H1 (cell line): ENCODE measurements around the gene CCDC120. TPM values are rescaled to one million over a fixed set of nuclear protein-coding genes. Genes with fewer than 3 reads are reported as not detected.

Source experiments
- CTCF ChIA-PET: fragments of 300-600 bp; sonication (Branson Sonifier 250); formaldehyde crosslinking; loops from one replicate; lab custom pipeline; 2021; ENCODE audit not compliant: partially characterized antibody; lab: Charles Lee
- POLR2A ChIA-PET: fragments of 300-600 bp; sonication (Branson Sonifier 250); formaldehyde crosslinking; loops from one replicate; lab custom pipeline; 2021; ENCODE audit warnings: inconsistent platforms; ENCODE audit not compliant: partially characterized antibody; lab: Charles Lee
- DNase-seq, 2 experiments: peaks; one replicate each; pipeline versions ENCODE4 v3.0.0 to v3.0.0-alpha.2; 2010 to 2022; ENCODE audit warnings: low spot score in 2 of 2, low read depth in 1 of 2, mixed read lengths in 1 of 2
- FAIRE-seq: peaks from 2 replicates; lab custom pipeline; 2011; peaks lifted over from hg19 to GRCh38; lab: Jason Lieb, UNC
- H2AFZ ChIP-seq: 2 replicates; pipeline ENCODE4 v1.8.1; 2012; ENCODE audit warnings: low read length, inconsistent platforms
- H2AK5ac ChIP-seq: 2 replicates; pipeline ENCODE4 v1.6.1; 2013; ENCODE audit warnings: low read depth, low read length
- H2BK120ac ChIP-seq: replicated peaks from 2 replicates; pipeline ENCODE3; 2013; ENCODE audit warnings: low read depth, low read length, inconsistent platforms
- H2BK12ac ChIP-seq: 2 replicates; pipeline ENCODE4 v1.6.1; 2013; ENCODE audit warnings: low read depth, low read length
- H2BK15ac ChIP-seq: 2 replicates; pipeline ENCODE4 v1.6.1; 2013; ENCODE audit warnings: low read length
- H2BK20ac ChIP-seq: 2 replicates; pipeline ENCODE4 v1.6.1; 2013; ENCODE audit warnings: low read length
- H2BK5ac ChIP-seq: 2 replicates; pipeline ENCODE4 v1.6.1; 2013; ENCODE audit warnings: low read depth, low read length
- H3K14ac ChIP-seq: 2 replicates; pipeline ENCODE4 v1.6.1; 2013; ENCODE audit warnings: inconsistent platforms; ENCODE audit not compliant: insufficient read length
- H3K18ac ChIP-seq: 2 replicates; pipeline ENCODE4 v1.6.1; 2013; ENCODE audit warnings: low read length; ENCODE audit errors: extremely low read depth
- H3K23ac ChIP-seq: 2 replicates; pipeline ENCODE4 v1.6.1; 2013; ENCODE audit warnings: inconsistent platforms; ENCODE audit not compliant: insufficient read length
- H3K23me2 ChIP-seq: 2 replicates; pipeline ENCODE4 v1.6.1; 2013; ENCODE audit warnings: low read depth, low read length
- H3K27ac ChIP-seq: 2 replicates; pipeline ENCODE4 v1.6.1; 2011; ENCODE audit warnings: low read depth, low read length, inconsistent platforms
- H3K27me3 ChIP-seq, 4 experiments: replicated peaks in 1 of 4; 1 replicate in 1 of 4; 2 replicates in 3 of 4; pipeline versions ENCODE4 v1.6.1 to v1.8.1; 2011 to 2013; ENCODE audit warnings: low read length in 3 of 4, mild to moderate bottlenecking in 3 of 4, inconsistent platforms in 2 of 4, mixed read lengths in 2 of 4, moderate library complexity in 1 of 4; ENCODE audit not compliant: control insufficient read depth in 3 of 4, insufficient read depth in 3 of 4; ENCODE audit errors: extremely low read depth in 1 of 4
- H3K36me3 ChIP-seq, 4 experiments: 2 replicates each; pipeline versions ENCODE4 v1.6.1 to v1.8.1; 2011 to 2013; ENCODE audit warnings: mild to moderate bottlenecking in 4 of 4, low read length in 3 of 4, moderate library complexity in 2 of 4, control low read depth in 1 of 4, inconsistent platforms in 1 of 4; ENCODE audit not compliant: insufficient read depth in 4 of 4, control insufficient read depth in 2 of 4
- H3K4ac ChIP-seq: replicated peaks from 2 replicates; pipeline ENCODE3; 2013; ENCODE audit warnings: low read length, low read depth, mixed read lengths, inconsistent platforms; ENCODE audit not compliant: insufficient read length
- H3K4me1 ChIP-seq, 4 experiments: replicated peaks in 1 of 4; 1 replicate in 1 of 4; 2 replicates in 3 of 4; pipeline versions ENCODE4 v1.6.1 to v1.8.1; 2011 to 2013; ENCODE audit warnings: low read length in 3 of 4, inconsistent platforms in 2 of 4, mixed read lengths in 1 of 4; ENCODE audit not compliant: insufficient read depth in 4 of 4, control insufficient read depth in 3 of 4
- H3K4me2 ChIP-seq, 2 experiments: 2 replicates each; pipeline versions ENCODE4 v1.6.1 to v1.8.1; 2011 to 2013; ENCODE audit warnings: low read depth in 2 of 2, low read length in 2 of 2, control low read depth in 1 of 2, inconsistent platforms in 1 of 2, mild to moderate bottlenecking in 1 of 2; ENCODE audit not compliant: insufficient read depth in 1 of 2
- H3K4me3 ChIP-seq, 4 experiments: fragments of 200-600, 300-600 bp in 1 of 4; sonication (generic), shearing (Covaris generic), sonication (Bioruptor Twin) in 1 of 4; 2 replicates each; pipeline versions ENCODE4 v1.5.1 to v1.8.1; 2011 to 2016; ENCODE audit warnings: low read length in 4 of 4, low read depth in 3 of 4, control low read depth in 2 of 4, inconsistent platforms in 2 of 4, mild to moderate bottlenecking in 2 of 4, mixed read lengths in 1 of 4, moderate library complexity in 1 of 4; ENCODE audit not compliant: insufficient read depth in 2 of 4; ENCODE audit errors: extremely low read depth in 1 of 4
- H3K56ac ChIP-seq: replicated peaks from 2 replicates; pipeline ENCODE3; 2013; ENCODE audit warnings: low read depth, mild to moderate bottlenecking, mixed read lengths, low read length, inconsistent platforms; ENCODE audit not compliant: insufficient read length
- H3K79me1 ChIP-seq: 2 replicates; pipeline ENCODE4 v1.6.1; 2013; ENCODE audit warnings: low read depth, low read length, control low read depth
- H3K79me2 ChIP-seq, 2 experiments: 2 replicates each; pipeline versions ENCODE4 v1.6.1 to v1.8.1; 2012 to 2013; ENCODE audit warnings: low read length in 2 of 2, mild to moderate bottlenecking in 2 of 2, inconsistent platforms in 1 of 2; ENCODE audit not compliant: insufficient read depth in 2 of 2, control insufficient read depth in 1 of 2
- H3K9ac ChIP-seq, 4 experiments: replicated peaks in 1 of 4; 1 replicate in 1 of 4; 2 replicates in 3 of 4; pipeline versions ENCODE4 v1.6.1 to v1.8.1; 2011 to 2013; ENCODE audit warnings: low read depth in 3 of 4, low read length in 3 of 4, control low read depth in 2 of 4, mild to moderate bottlenecking in 2 of 4, moderate library complexity in 2 of 4, inconsistent platforms in 1 of 4; ENCODE audit errors: extremely low read depth in 1 of 4
- H3K9me3 ChIP-seq, 2 experiments: 2 replicates each; pipeline versions ENCODE4 v1.6.1 to v1.8.1; 2012 to 2013; ENCODE audit warnings: mild to moderate bottlenecking in 2 of 2, moderate library complexity in 2 of 2, control low read depth in 1 of 2, inconsistent platforms in 1 of 2, low read depth in 1 of 2, low read length in 1 of 2, mixed read lengths in 1 of 2; ENCODE audit not compliant: insufficient read depth in 2 of 2
- H4K20me1 ChIP-seq, 2 experiments: replicated peaks in 1 of 2; 2 replicates each; pipeline versions ENCODE3 to v1.8.1; 2011 to 2013; ENCODE audit warnings: inconsistent platforms in 2 of 2, low read length in 2 of 2, mild to moderate bottlenecking in 1 of 2; ENCODE audit not compliant: insufficient read depth in 2 of 2, control insufficient read depth in 1 of 2
- H4K5ac ChIP-seq: 2 replicates; pipeline ENCODE4 v1.6.1; 2013; ENCODE audit warnings: low read length, low read depth, mixed read lengths, inconsistent platforms; ENCODE audit not compliant: insufficient read length
- H4K8ac ChIP-seq: 2 replicates; pipeline ENCODE4 v1.8.0; 2013; ENCODE audit warnings: mild to moderate bottlenecking, moderate library complexity, low read length, inconsistent platforms; ENCODE audit not compliant: insufficient read depth; ENCODE audit errors: extremely low read depth
- H4K91ac ChIP-seq: replicated peaks from 2 replicates; pipeline ENCODE3; 2013; ENCODE audit warnings: low read length, mixed read lengths, inconsistent platforms; ENCODE audit not compliant: insufficient read length
- ATF3 ChIP-seq: IDR thresholded peaks from 2 replicates; pipeline ENCODE4 v1.6.1; 2011; ENCODE audit warnings: low read depth, mild to moderate bottlenecking, low read length; ENCODE audit not compliant: insufficient read depth
- BACH1 ChIP-seq: IDR thresholded peaks from 2 replicates; pipeline ENCODE4 v1.6.1; 2012; ENCODE audit warnings: low read length, improper control_type of control experiment
- CBX8 ChIP-seq: fragments of 300-800, 300-1000 bp; sonication (generic); IDR thresholded peaks from 2 replicates; pipeline ENCODE4 v1.7.1; 2016; ENCODE audit warnings: low read depth, low read length, borderline replicate concordance
- CTBP2 ChIP-seq: IDR thresholded peaks from 2 replicates; pipeline ENCODE4 v1.7.0; 2011; ENCODE audit warnings: borderline replicate concordance, mild to moderate bottlenecking, moderate library complexity, mixed read lengths, low read length; ENCODE audit not compliant: insufficient read depth, insufficient read length
- GABPA ChIP-seq: IDR thresholded peaks from 2 replicates; pipeline ENCODE4 v1.6.1; 2011; ENCODE audit warnings: mild to moderate bottlenecking, low read length, moderate library complexity, borderline replicate concordance; ENCODE audit not compliant: insufficient read depth
- JUND ChIP-seq: IDR thresholded peaks from 2 replicates; pipeline ENCODE4 v1.6.1; 2011; ENCODE audit warnings: mild to moderate bottlenecking, improper control_type of control experiment, low read length
- NRF1 ChIP-seq: IDR thresholded peaks from 2 replicates; pipeline ENCODE4 v1.6.1; 2011; ENCODE audit warnings: mild to moderate bottlenecking, low read depth, low read length, improper control_type of control experiment
- RBBP5 ChIP-seq: IDR thresholded peaks from 2 replicates; pipeline ENCODE4 v1.7.1; 2012; ENCODE audit warnings: low read depth, mild to moderate bottlenecking, inconsistent platforms, low read length, moderate library complexity, borderline replicate concordance
- SP1 ChIP-seq: IDR thresholded peaks from 2 replicates; pipeline ENCODE4 v1.6.1; 2011; ENCODE audit warnings: low read depth, low read length
- SP4 ChIP-seq: IDR thresholded peaks from 2 replicates; pipeline ENCODE4 v1.6.1; 2012; ENCODE audit warnings: low read length, inconsistent platforms
- TBP ChIP-seq: IDR thresholded peaks from 2 replicates; pipeline ENCODE4 v1.6.1; 2011; ENCODE audit warnings: low read depth, low read length, improper control_type of control experiment
- WGBS, 2 experiments: shearing (Covaris generic) in 1 of 2; methylation state at CpG; one replicate each; pipeline versions ENCODE4 v1.1.6 to v1.1.7; 2013 to 2015; ENCODE audit warnings: low lambda C conversion rate in 2 of 2, mixed read lengths in 2 of 2, inconsistent platforms in 1 of 2, low coverage in 1 of 2, missing lambda C conversion rate in 1 of 2; ENCODE audit not compliant: insufficient replicate concordance in 2 of 2, insufficient coverage in 1 of 2, insufficient read length in 1 of 2; ENCODE audit errors: extremely low coverage in 1 of 2, missing lambda C conversion rate in 1 of 2; 5-methylcytosine and 5-hydroxymethylcytosine counted together
- polyA plus RNA-seq, 7 experiments: library from polyadenylated mRNA; depleted of rRNA in 3 of 7; stranded (reverse) in 5 of 7; unstranded in 2 of 7; fragments of >200 nt in 5 of 7; fragments of 200-250 nt in 2 of 7; gene quantifications; 1 replicate in 5 of 7; 2 replicates in 1 of 7; 4 replicates in 1 of 7; pipeline versions ENCODE4 v1.2.1 to v1.2.3, GENCODE V29; 2011 to 2013; ENCODE audit warnings: missing spikeins in 2 of 7, mixed read lengths in 2 of 7
- total RNA-seq: library from RNA; stranded (reverse); fragmentation: NEBNext Ultra II Directional; extraction: Animal tissue kit (Norgen Biotek cat#: 25700); gene quantifications from 2 replicates; pipeline ENCODE4 v1.2.1, GENCODE V29; 2021

The CCDC120 gene
- total and polyA plus RNA-seq, 2 of the 8 experiments (the other 6 are each of a cell fraction or from before 2014, with no cell fraction given) = 4.9 to 11.9 TPM

DNA sequence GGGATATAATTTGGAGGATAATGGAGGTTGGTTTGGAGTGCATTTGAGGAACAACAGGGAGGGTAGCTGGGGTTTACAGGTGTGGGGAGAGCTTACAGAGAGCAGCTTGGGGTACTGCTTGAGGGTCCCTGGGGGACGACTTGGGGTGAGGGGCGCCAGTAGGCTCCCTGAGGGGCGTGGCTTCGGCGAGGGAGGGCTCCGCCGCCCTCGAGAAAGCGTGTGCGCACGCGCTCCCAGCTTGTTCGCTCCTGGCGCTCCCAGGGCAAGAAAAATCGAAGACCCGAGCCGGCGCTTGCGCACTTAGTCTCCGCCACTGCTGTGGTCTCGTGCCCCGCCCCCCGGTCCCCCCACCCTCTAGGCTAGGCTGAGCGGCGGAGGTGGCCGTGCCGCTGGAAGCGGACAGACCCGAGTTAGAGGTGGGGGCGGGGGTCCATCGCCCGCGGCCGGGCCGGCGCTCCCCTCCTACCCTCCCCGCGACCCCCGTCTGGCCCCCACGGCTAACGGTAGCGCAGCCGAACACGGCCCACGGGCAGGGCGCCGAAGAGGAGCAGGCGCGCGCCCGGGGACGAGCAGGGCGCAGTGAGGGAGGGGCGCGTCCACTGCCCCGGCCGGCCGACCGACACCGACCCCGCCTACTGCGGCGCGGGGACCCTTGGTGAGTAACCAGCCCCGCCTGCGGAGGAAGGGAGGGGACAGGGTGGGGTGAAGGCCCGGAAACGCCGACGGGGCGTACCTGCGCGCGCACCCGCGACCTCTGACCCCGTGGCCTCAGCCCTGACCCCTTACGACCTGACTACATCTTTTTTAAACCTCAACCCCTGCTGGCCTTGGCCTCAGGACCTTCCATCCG, 5.4 kb upstream of the CCDC120 start:
- Histone ChIP-seq H3K27ac (no peak overlapping the region; the same call in 1 of the 2 replicates), H4K20me1 (no peaks in the 10 kb centered on the region), H3K23ac (no peak overlapping the region), H4K8ac (peak overlapping the region; percentile 68), H4K91ac (peak overlapping the region; percentile 73), H3K36me3 (no peaks in the 10 kb centered on the region), H2AFZ (peak overlapping the region; percentile 53), H2BK20ac (no peak overlapping the region), H2BK12ac (no peak overlapping the region), H3K4me3 (peak overlapping the region; percentile 45 to 74 (median 61)), H3K14ac (no peak overlapping the region), H3K4me1 (no peaks in the 10 kb centered on the region; a peak in 3 of 7 replicates), H3K79me2 (peaks cover 0 to 13% of the 10 kb centered on the region in 2 experiments; a peak in 3 of 4 replicates), H3K9me3 (no peaks in the 10 kb centered on the region), H3K56ac (peak overlapping the region; percentile 64), H3K4me2 (peak overlapping the region; percentile 72 to 73), H3K27me3 (no peaks in the 10 kb centered on the region), H3K9ac (peak overlapping the region in 3 of 4 experiments; percentile 29 to 47 (median 40); a peak in 5 of 7 replicates), H2AK5ac (no peak overlapping the region), H2BK120ac (peak overlapping the region; percentile 33), H3K79me1 (0 out of 2 replicates have a peak, but pooled peaks cover 4% of the 10 kb centered on the region), H2BK5ac (0 out of 2 replicates have a peak overlapping the region, but pooled peaks have one; percentile 35), H3K4ac (peak overlapping the region; percentile 69), H3K18ac (no peak overlapping the region; the same call in 1 of the 2 replicates), H4K5ac (no peak overlapping the region), H3K23me2 (peaks cover 4% of the 10 kb centered on the region; the same call in 1 of the 2 replicates), H2BK15ac (no peak overlapping the region; the same call in 1 of the 2 replicates)
- ChIA-PET POLR2A (interaction anchor here (0.6 to 1.0 kb wide), 2 partner anchors 11 to 51 kb away, joined by 3 read pairs; no protein-coding TSS in a partner anchor), CTCF (no interaction called here)
- WGBS, 2 experiments = 0% methylated on average over 6 of the region's 79 CpGs; no CpG with 5 or more reads in 1 of the 2 experiments
- FAIRE-seq (peak; percentile 85), DNase-seq (peak in 1 of 2 experiments; percentile 75)
- TF ChIP-seq TBP (peak; percentile 10; the same call in 1 of the 2 replicates), JUND (no peak), SP4 (no peak), SP1 (no peak), CBX8 (no peak), NRF1 (peak; percentile 54), RBBP5 (peak; percentile 43; the same call in 1 of the 2 replicates), CTBP2 (no peak), GABPA (no peak), ATF3 (no peak), BACH1 (no peak)
